ENCODE results near the gene TANGO2. TPM values are rescaled to one million over a fixed set of nuclear protein-coding genes. Genes with fewer than 3 reads are reported as not detected.

TANGO2 gene
- total and polyA plus RNA-seq, 9 donors, result 11.0 to 17.5 (median 13.3) TPM

DNA sequence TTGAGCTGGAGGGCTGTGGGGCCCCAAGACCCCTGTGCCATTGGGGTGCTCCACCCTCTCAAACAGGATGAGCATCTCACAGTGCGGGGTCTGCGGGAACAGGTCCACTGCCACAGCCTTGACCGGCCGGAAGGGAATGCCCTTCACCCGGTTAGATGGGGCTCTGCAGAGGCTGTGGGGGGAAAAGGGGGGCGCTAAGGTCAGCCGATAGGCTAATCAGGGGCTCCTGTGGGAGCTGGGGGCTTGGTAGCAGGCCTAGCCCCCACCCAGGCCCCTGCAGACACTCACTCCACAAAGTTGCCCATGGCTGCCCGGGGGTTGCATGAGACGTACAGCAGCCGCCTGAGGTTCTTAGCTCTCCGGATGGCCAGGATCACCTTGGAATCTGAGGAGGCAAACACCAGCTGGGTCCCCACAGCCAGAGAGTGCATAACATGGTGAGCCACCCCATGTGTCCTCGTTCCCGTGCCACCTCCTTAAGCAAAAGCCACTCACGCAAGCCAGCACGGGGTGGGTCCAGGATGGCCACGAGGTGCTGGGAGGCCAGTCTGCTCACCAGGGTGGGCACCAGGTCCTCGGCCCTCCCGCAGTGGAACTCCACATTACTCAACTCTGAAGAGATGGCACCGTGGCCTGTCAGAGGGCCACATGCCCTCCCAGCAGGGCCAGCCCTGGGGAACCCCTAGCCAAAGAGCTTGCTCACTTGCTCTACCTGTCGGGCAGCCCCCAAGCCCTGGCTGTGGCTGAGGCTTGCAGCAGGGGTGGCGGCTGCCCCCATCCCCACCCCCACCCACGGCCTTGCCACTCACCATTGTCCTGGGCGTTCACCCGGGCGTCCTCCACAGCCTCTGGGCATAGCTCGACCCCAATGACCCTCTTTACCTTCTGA, 92.0 kb downstream of the TANGO2 start:
- peak in 1 of 5 donors; percentile 26 for DNase-seq
- WGBS, 3 donors, result 73 to 81% (median 75%) methylated on average over 25 to 26 of the region's 26 CpGs
- H3K4me3 ChIP-seq, result no peak overlapping the region
- H3K27me3 ChIP-seq, result no peaks in the 10 kb centered on the region
- intact Hi-C loops (cut with DNase I), result loop anchor here in 1 of 4 donors (10.0 kb wide), 1 partner anchor 148 kb away; no protein-coding TSS in a partner anchor
- H3K9me3 ChIP-seq, result no peaks in the 10 kb centered on the region
- no peak overlapping the region for H3K27ac ChIP-seq
- peaks cover 4% of the 10 kb centered on the region for H3K36me3 ChIP-seq
- TF ChIP-seq, protein P1, sequence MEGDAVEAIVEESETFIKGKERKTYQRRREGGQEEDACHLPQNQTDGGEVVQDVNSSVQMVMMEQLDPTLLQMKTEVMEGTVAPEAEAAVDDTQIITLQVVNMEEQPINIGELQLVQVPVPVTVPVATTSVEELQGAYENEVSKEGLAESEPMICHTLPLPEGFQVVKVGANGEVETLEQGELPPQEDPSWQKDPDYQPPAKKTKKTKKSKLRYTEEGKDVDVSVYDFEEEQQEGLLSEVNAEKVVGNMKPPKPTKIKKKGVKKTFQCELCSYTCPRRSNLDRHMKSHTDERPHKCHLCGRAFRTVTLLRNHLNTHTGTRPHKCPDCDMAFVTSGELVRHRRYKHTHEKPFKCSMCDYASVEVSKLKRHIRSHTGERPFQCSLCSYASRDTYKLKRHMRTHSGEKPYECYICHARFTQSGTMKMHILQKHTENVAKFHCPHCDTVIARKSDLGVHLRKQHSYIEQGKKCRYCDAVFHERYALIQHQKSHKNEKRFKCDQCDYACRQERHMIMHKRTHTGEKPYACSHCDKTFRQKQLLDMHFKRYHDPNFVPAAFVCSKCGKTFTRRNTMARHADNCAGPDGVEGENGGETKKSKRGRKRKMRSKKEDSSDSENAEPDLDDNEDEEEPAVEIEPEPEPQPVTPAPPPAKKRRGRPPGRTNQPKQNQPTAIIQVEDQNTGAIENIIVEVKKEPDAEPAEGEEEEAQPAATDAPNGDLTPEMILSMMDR (IDR thresholded peaks at IDR 0.05), result no peak
- H3K4me1 ChIP-seq (ENCODE audit: insufficient read depth), result peaks cover 7% of the 10 kb centered on the region

DNA sequence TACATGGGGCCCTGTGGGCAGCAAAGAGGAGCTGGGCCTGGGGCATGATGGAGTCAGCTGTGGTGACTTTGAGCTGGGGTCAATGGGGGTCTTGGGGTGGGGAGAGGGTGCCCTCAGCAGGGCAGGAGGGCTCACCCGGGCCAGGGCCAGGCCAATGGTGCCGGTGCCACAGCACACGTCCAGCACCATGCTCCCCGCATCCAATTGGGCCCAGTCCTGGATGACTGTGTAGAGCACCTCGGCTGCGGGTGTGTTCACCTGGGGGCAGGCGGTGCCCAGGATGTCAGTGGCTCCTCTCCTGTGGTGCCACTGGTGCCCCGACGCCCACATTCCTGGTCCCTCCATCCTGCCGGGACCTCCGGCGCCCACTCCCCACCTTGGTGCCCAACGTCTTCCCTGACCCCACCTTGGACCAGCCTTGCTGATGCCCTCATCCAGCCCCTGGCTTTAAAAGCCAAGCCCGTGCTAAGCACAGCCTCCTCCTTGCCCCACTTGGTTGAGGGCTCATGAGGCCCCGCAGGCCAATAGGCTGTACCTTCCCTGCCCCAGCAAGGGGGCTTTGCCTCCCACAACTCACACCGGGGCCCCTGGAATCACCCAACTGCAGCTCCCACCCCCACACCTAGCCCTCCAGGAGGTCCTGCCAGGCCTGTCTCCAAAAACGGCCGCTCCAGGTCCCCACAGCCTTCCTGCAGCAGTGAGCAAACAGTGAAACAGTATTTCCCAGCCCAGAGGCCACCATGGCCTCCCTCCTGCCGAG, 92.8 kb downstream of the TANGO2 start:
- intact Hi-C loops (cut with DNase I), result loop anchor here in 1 of 4 donors (10.0 kb wide), 1 partner anchor 149 kb away; no protein-coding TSS in a partner anchor
- H3K4me3 ChIP-seq, result no peak overlapping the region
- DNase-seq, result peak in 2 of 5 donors; percentile 26 to 28

DNA sequence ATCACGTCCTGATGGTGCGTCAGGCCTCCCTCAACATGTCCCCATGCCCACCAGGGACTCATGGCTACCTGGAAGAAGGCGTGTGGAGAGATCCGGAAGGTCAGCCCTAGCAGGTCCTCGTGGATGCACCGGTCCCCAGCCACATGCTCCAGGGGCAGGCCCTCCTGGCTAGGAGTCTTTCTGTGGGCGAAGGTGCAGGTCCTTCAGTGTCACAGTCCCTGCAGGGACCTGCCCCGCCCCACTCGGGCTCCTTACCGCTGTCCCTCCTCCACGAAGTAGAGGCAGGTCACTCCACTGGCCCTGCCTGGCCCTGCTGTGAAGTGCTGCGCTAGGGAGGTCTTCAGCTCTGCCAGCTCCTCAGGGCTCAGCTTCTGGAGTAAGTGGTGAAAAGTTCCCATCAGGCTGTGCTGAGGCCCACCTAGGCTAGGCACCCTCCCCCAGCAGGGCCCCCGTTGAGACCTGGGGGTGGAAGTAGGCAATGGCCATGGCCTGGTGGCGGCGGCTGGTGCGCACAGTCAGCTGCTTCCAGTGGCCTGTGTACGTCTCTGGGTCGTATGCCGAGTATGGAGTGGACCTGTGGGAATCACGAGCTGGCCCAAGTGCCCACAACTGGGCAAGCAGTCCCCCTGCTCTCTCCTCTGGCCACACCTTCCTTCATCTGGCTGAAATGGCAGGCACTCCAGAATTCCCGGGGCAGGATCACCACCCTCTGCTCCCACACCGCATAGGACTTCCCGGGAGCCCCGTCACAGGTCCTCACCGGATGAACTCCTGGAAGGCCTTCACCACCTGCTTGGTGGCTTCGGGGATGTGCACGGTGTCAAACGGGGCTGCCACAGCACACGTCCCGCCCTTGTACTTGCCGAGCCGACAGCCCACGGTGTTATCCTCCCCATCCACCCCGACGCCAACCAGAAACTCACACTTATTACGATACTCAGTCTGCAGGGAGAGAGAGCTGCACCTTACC, 93.9 kb downstream of the TANGO2 start:
- Histone ChIP-seq H3K9me3 (no peaks in the 10 kb centered on the region), H3K36me3 (peaks cover 4% of the 10 kb centered on the region), H3K27ac (no peak overlapping the region), H3K27me3 (no peaks in the 10 kb centered on the region), H3K4me1 (ENCODE audit: insufficient read depth) (peaks cover 10% of the 10 kb centered on the region), H3K4me3 (no peak overlapping the region)
- peak in 2 of 5 donors; percentile 30 to 35 for DNase-seq
- intact Hi-C loops (cut with DNase I), result loop anchor here in 1 of 4 donors (10.0 kb wide), 1 partner anchor 150 kb away; no protein-coding TSS in a partner anchor
- WGBS, 3 donors, result 83 to 87% (median 85%) methylated on average over 36 of the region's 36 CpGs
- no peak for TF ChIP-seq EP300 (IDR thresholded peaks at IDR 0.05)
- no peak for TF ChIP-seq POLR2A (IDR thresholded peaks at IDR 0.05)
- TF ChIP-seq, protein P1 (IDR thresholded peaks at IDR 0.05), result no peak

More for the DNA sequence above, 92.8 kb downstream of the TANGO2 start:
- H3K27ac ChIP-seq, result no peak overlapping the region
- 77 to 81% (median 79%) methylated on average over 19 of the region's 19 CpGs for WGBS, 3 donors
- peaks cover 4% of the 10 kb centered on the region for H3K36me3 ChIP-seq
- H3K27me3 ChIP-seq, result no peaks in the 10 kb centered on the region
- peaks cover 8% of the 10 kb centered on the region for H3K4me1 ChIP-seq (ENCODE audit: insufficient read depth)
- no peak for TF ChIP-seq POLR2A (IDR thresholded peaks at IDR 0.05)
- TF ChIP-seq EP300 (IDR thresholded peaks at IDR 0.05), result no peak
- TF ChIP-seq, protein P1 (IDR thresholded peaks at IDR 0.05), result no peak
- no peaks in the 10 kb centered on the region for H3K9me3 ChIP-seq
